22Rv1 (cell line): ENCODE results near the gene RNGTT.

Source experiments
- H3K27ac ChIP-seq: fragments of 450-650 bp; 2 replicates; pipeline ENCODE4 v1.5.1; 2017
- ZFX ChIP-seq: fragments of 450-650 bp; IDR thresholded peaks from 2 replicates; pipeline ENCODE4 v1.6.1; 2017; ENCODE audit warnings: antibody characterized with exemption, borderline replicate concordance
- TF ChIP-seq, protein P1 (sequence below): fragments of 450-650 bp; IDR thresholded peaks from 2 replicates; pipeline ENCODE4 v1.5.1; 2017; ENCODE audit warnings: mild to moderate bottlenecking

RNGTT gene

DNA sequence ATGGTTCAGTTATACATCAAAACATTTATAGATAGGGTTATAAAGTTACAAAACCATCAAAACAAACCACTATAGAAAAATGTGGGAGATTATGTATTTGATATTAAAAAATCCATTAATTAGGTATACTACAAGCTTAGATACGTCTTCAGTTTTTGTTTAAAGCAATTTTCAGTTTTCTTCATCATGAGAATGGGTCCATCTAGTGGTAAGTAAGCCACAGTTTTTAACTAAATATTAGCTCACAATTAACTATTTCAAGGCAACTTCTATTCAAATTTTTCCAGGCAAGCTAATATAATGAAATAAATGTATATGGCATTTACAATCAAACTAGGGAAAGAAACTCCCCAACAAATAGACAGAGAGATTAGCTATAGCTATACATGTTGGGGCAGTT, 44.4 kb downstream of the RNGTT start:
- TF ChIP-seq ZFX = no peak
- TF ChIP-seq, protein P1, sequence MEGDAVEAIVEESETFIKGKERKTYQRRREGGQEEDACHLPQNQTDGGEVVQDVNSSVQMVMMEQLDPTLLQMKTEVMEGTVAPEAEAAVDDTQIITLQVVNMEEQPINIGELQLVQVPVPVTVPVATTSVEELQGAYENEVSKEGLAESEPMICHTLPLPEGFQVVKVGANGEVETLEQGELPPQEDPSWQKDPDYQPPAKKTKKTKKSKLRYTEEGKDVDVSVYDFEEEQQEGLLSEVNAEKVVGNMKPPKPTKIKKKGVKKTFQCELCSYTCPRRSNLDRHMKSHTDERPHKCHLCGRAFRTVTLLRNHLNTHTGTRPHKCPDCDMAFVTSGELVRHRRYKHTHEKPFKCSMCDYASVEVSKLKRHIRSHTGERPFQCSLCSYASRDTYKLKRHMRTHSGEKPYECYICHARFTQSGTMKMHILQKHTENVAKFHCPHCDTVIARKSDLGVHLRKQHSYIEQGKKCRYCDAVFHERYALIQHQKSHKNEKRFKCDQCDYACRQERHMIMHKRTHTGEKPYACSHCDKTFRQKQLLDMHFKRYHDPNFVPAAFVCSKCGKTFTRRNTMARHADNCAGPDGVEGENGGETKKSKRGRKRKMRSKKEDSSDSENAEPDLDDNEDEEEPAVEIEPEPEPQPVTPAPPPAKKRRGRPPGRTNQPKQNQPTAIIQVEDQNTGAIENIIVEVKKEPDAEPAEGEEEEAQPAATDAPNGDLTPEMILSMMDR = peak; percentile 58
- H3K27ac ChIP-seq = no peak overlapping the region

- no peak for TF ChIP-seq ZFX
- TF ChIP-seq, protein P1 = no peak
- H3K27ac ChIP-seq = peak overlapping the region; percentile 48
Observed at GRCh38 chr6:88916615-88917208, 46.7 kb downstream of the RNGTT start.

GRCh38 chr6:88914895-88915598, 48.4 kb downstream of the RNGTT start:
- TF ChIP-seq, protein P1 = no peak
- no peak for TF ChIP-seq ZFX

DNA sequence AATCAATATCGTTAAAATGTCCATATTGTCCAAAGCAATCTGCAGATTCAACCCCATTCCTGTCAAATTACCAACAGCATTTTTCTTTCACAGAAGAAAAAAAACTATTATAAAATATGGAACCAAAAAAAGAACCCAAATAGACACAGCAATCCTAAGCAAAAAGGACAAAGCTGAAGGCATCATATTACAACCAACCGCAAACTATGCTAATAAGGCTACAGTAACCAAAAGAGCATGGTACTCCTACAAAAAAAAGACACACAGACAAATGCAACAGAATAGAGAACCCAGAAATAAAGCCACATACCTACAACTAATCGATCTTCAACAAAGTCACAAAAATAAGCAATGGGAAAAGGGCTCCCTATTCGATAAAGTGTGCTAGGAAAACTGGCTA, 49.2 kb downstream of the RNGTT start:
- H3K27ac ChIP-seq = no peak overlapping the region
- TF ChIP-seq, protein P1 = no peak
- no peak for TF ChIP-seq ZFX

More at GRCh38 chr6:88914895-88915598, 48.4 kb downstream of the RNGTT start:
- no peak overlapping the region for H3K27ac ChIP-seq

DNA sequence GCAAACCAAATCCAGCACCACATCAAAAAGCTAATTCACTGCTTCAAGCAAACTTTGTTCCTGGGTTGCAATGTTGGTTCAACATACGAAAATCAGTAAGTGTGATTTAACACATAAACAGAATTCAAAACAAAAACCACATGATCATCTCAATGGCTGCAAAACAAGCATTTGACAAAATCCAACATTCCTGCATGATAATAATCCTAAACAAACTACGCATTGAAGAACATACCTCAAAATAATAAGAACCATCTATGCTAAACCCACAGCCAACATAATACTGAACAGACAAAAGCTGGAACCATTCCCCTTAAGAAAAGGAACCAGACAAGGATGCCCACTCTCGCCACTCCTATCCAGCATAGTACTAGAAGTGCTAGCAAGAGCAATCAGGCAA, 49.9 kb downstream of the RNGTT start:
- no peak overlapping the region for H3K27ac ChIP-seq
- TF ChIP-seq, protein P1 = no peak
- TF ChIP-seq ZFX = no peak

DNA sequence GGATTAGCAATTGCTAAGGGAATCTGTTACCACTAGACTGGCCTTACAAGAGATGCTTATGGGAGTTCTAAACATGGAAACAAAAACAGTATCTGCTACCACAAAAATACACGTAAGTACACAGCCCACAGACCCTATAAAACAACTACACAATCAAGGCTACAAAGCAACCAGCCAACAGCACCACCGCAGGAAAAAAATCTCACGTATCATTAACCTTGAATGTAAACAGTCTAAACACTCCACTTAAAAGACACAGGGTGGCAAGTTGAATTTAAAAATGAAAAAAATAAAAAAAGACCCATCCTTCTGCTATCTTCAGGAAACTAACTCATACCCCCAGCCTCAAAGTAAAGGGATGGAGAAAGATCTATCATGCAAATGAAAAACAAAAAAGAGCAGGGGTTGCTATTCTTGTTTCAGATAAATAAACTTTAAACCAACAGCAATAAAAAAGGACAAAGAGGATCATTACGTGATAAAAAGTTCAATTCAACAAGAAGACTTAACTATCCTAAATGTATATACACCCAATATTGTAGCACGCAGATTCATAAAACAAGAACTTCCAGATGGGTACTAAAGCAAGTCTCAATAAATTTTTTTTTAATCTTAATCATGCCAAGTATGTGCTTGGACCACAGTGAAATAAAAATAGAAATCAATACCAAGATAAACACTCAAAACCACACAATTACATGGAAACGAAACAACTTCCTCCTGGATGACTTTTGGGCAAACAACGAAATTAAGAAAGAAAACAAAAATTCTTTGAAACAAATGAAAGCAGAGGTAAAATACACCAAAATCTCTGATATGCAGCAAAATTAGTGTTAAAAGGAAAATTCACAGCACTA, 52.3 kb downstream of the RNGTT start:
- TF ChIP-seq, protein P1 = no peak
- TF ChIP-seq ZFX = no peak
- no peak overlapping the region for H3K27ac ChIP-seq
